IMR-90 (cell line): ENCODE data around the gene RNF141. TPM values are rescaled to one million over a fixed set of nuclear protein-coding genes. Genes with fewer than 3 reads are reported as not detected.

ENCODE experiments used
- ATAC-seq: fragments of 200-7000 bp; cut with Tn5 transposase; 2 replicates; pipeline ENCODE4 v1.9.1; 2020; ENCODE audit warnings: low read depth, mild to moderate bottlenecking, moderate library complexity
- BruUV-seq: library from RNA; stranded (reverse); fragments of 400-500 nt; replicated peaks from 2 replicates; lab custom pipeline; 2021; lab: Mats Ljungman, UMichigan
- CTCF ChIA-PET: fragments of 300-600 bp; formaldehyde crosslinking; extraction: SDS; loops from one replicate; lab custom pipeline; 2021; ENCODE audit warnings: antibody characterized with exemption; lab: Yijun Ruan, JAX
- POLR2A ChIA-PET: fragments of 300-600 bp; sonication (Branson Sonifier 250); formaldehyde crosslinking; loops from one replicate; lab custom pipeline; 2022; ENCODE audit warnings: antibody characterized with exemption; ENCODE audit not compliant: unreplicated experiment; lab: Charles Lee
- DNase-seq: peaks from one replicate; pipeline ENCODE4 v3.0.0; 2013
- H2AFZ ChIP-seq: replicated peaks from 2 replicates; pipeline ENCODE3; 2013; ENCODE audit warnings: low read length, mild to moderate bottlenecking; ENCODE audit not compliant: poor library complexity
- H2AK5ac ChIP-seq: 2 replicates; pipeline ENCODE4 v1.6.1; 2013; ENCODE audit warnings: low read depth, low read length, inconsistent platforms
- H2AK9ac ChIP-seq: replicated peaks from 2 replicates; pipeline ENCODE3; 2013; ENCODE audit warnings: mild to moderate bottlenecking, low read depth, low read length, moderate library complexity; ENCODE audit not compliant: poor library complexity
- H2BK120ac ChIP-seq: 2 replicates; pipeline ENCODE4 v1.6.1; 2013; ENCODE audit warnings: low read depth, low read length, inconsistent platforms
- H2BK15ac ChIP-seq: 3 replicates; pipeline ENCODE4 v1.6.1; 2013; ENCODE audit warnings: low read depth, low read length, inconsistent platforms
- H2BK20ac ChIP-seq: 2 replicates; pipeline ENCODE4 v1.6.1; 2013; ENCODE audit warnings: low read depth, mild to moderate bottlenecking, inconsistent platforms, low read length, moderate library complexity
- H2BK5ac ChIP-seq: 2 replicates; pipeline ENCODE4 v1.6.1; 2013; ENCODE audit warnings: mild to moderate bottlenecking, low read depth, low read length, inconsistent platforms; ENCODE audit not compliant: poor library complexity, severe bottlenecking
- H3K14ac ChIP-seq: replicated peaks from 2 replicates; pipeline ENCODE4 v1.6.1; 2013; ENCODE audit warnings: low read depth, low read length, inconsistent platforms
- H3K18ac ChIP-seq: 2 replicates; pipeline ENCODE4 v1.6.1; 2013; ENCODE audit warnings: low read depth, low read length, control low read depth
- H3K23ac ChIP-seq: 2 replicates; pipeline ENCODE4 v1.6.1; 2013; ENCODE audit warnings: low read depth, low read length, inconsistent platforms
- H3K27ac ChIP-seq: 2 replicates; pipeline ENCODE4 v1.5.1; 2013; ENCODE audit warnings: mild to moderate bottlenecking, control low read depth, low read length; ENCODE audit not compliant: insufficient read depth
- H3K27me3 ChIP-seq: 2 replicates; pipeline ENCODE4 v1.6.1; 2013; ENCODE audit warnings: low read length; ENCODE audit not compliant: control insufficient read depth, insufficient read depth
- H3K36me3 ChIP-seq: 2 replicates; pipeline ENCODE4 v1.6.1; 2013; ENCODE audit warnings: low read length, mixed read lengths; ENCODE audit not compliant: control insufficient read depth, insufficient read depth
- H3K4ac ChIP-seq: 2 replicates; pipeline ENCODE4 v1.6.1; 2013; ENCODE audit warnings: low read depth, low read length, inconsistent platforms
- H3K4me1 ChIP-seq: 2 replicates; pipeline ENCODE4 v1.6.1; 2013; ENCODE audit warnings: low read length, mixed read lengths; ENCODE audit not compliant: control insufficient read depth, insufficient read depth
- H3K4me2 ChIP-seq: 2 replicates; pipeline ENCODE4 v1.6.1; 2013; ENCODE audit warnings: low read depth, mild to moderate bottlenecking, control low read depth, low read length, moderate library complexity
- H3K4me3 ChIP-seq: 2 replicates; pipeline ENCODE4 v1.5.1; 2013; ENCODE audit warnings: low read depth, mild to moderate bottlenecking, control low read depth, low read length, moderate library complexity; ENCODE audit not compliant: insufficient read depth
- H3K56ac ChIP-seq: 2 replicates; pipeline ENCODE4 v1.6.1; 2013; ENCODE audit warnings: low read length, inconsistent platforms; ENCODE audit not compliant: insufficient read depth; ENCODE audit errors: extremely low read depth
- H3K79me1 ChIP-seq, 2 experiments: 2 replicates each; pipeline ENCODE4 v1.6.1; 2013; ENCODE audit warnings: low read length in 2 of 2, inconsistent platforms in 1 of 2, low read depth in 1 of 2
- H3K9ac ChIP-seq: 2 replicates; pipeline ENCODE4 v1.6.1; 2013; ENCODE audit warnings: low read depth, low read length, control low read depth
- H3K9me1 ChIP-seq: 2 replicates; pipeline ENCODE4 v1.6.1; 2013; ENCODE audit warnings: low read length, inconsistent platforms; ENCODE audit not compliant: insufficient read depth
- H3K9me3 ChIP-seq: 2 replicates; pipeline ENCODE4 v1.6.1; 2013; ENCODE audit warnings: low read length; ENCODE audit not compliant: control insufficient read depth, insufficient read depth
- H4K20me1 ChIP-seq: 2 replicates; pipeline ENCODE4 v1.6.1; 2013; ENCODE audit warnings: low read length, inconsistent platforms; ENCODE audit not compliant: insufficient read depth
- H4K5ac ChIP-seq: 2 replicates; pipeline ENCODE4 v1.6.1; 2013; ENCODE audit warnings: mild to moderate bottlenecking, low read depth, low read length, control low read depth
- H4K8ac ChIP-seq, 2 experiments: 2 replicates each; pipeline ENCODE4 v1.6.1; 2013; ENCODE audit warnings: low read depth in 2 of 2, low read length in 2 of 2, control low read depth in 1 of 2, inconsistent platforms in 1 of 2
- H4K91ac ChIP-seq: 2 replicates; pipeline ENCODE4 v1.6.1; 2013; ENCODE audit warnings: low read depth, low read length, inconsistent platforms; ENCODE audit not compliant: insufficient read depth
- BHLHE40 ChIP-seq: fragments of 150-350 bp; IDR thresholded peaks from 2 replicates; pipeline ENCODE4 v1.6.1; 2016; ENCODE audit warnings: mild to moderate bottlenecking, low read depth, low read length
- CEBPB ChIP-seq: IDR thresholded peaks from 2 replicates; pipeline ENCODE4 v1.6.1; 2012; ENCODE audit warnings: low read depth, low read length, improper control_type of control experiment
- FOS ChIP-seq: fragments of 150-350 bp; IDR thresholded peaks from 2 replicates; pipeline ENCODE4 v1.6.1; 2016; ENCODE audit warnings: low read depth, low read length
- MAFK ChIP-seq: IDR thresholded peaks from 2 replicates; pipeline ENCODE4 v1.6.1; 2012; ENCODE audit warnings: low read depth, low read length, improper control_type of control experiment
- MXI1 ChIP-seq: IDR thresholded peaks from 2 replicates; pipeline ENCODE4 v1.6.1; 2012; ENCODE audit warnings: low read depth, mild to moderate bottlenecking, low read length, moderate library complexity, borderline replicate concordance
- POLR2A ChIP-seq: IDR thresholded peaks from 2 replicates; pipeline ENCODE4 v1.6.1; 2012; ENCODE audit warnings: mild to moderate bottlenecking, low read depth, low read length
- RAD21 ChIP-seq: IDR thresholded peaks from 2 replicates; pipeline ENCODE4 v1.6.1; 2012; ENCODE audit warnings: low read length, improper control_type of control experiment
- SMC3 ChIP-seq: fragments of 150-350 bp; IDR thresholded peaks from 2 replicates; pipeline ENCODE4 v1.6.1; 2016; ENCODE audit warnings: low read depth, mild to moderate bottlenecking, antibody characterized with exemption, low read length, moderate library complexity
- WGBS, 2 experiments: methylation state at CpG; one replicate each; pipeline versions ENCODE4 v1.1.5 to v1.1.7; 2013; ENCODE audit warnings: missing lambda C conversion rate in 2 of 2; ENCODE audit not compliant: insufficient read length in 1 of 2; ENCODE audit errors: extremely low coverage in 2 of 2; 5-methylcytosine and 5-hydroxymethylcytosine counted together
- dilution Hi-C: fragments of 300-500 bp; cut with HindIII; formaldehyde crosslinking; loops from one replicate; pipeline ENCODE4 v1.14.3; 2018; ENCODE audit warnings: low sequenced_read_pairs; ENCODE audit not compliant: unreplicated experiment
- in situ Hi-C: fragments of 300-500 bp; cut with MboI; formaldehyde crosslinking; loops from 3 replicates; pipeline ENCODE4 v1.14.3; 2019; ENCODE audit warnings: low sequenced_read_pairs, inconsistent platforms, mixed read lengths
- intact Hi-C: fragments of 100-400 bp; cut with micrococcal nuclease; formaldehyde crosslinking; loops from 2 replicates; pipeline ENCODE4 v1.10.0; 2022
- polyA plus RNA-seq, 3 experiments: library from polyadenylated mRNA; depleted of rRNA; stranded (reverse); fragments of >200 nt; gene quantifications; 2 replicates each; pipeline ENCODE4 v1.2.3, GENCODE V29; 2012; ENCODE audit warnings: low replicate concordance in 1 of 3
- total RNA-seq: library from RNA; depleted of rRNA; stranded (reverse); fragments of >200 nt; gene quantifications from 2 replicates; pipeline ENCODE4 v1.2.3, GENCODE V29; 2012
- TF ChIP-seq, protein P1 (sequence below): conservative IDR thresholded peaks from 2 replicates; pipeline ENCODE4 v1.5.1; 2012; ENCODE audit warnings: mild to moderate bottlenecking, low read depth, low read length, improper control_type of control experiment
- TF ChIP-seq, protein P2 (sequence below): fragments of 150-350 bp; IDR thresholded peaks from 2 replicates; pipeline ENCODE4 v1.6.1; 2016; ENCODE audit warnings: low read depth, mild to moderate bottlenecking, low read length, moderate library complexity, borderline replicate concordance
- TF ChIP-seq, protein P3 (sequence below): fragments of 150-350 bp; IDR thresholded peaks from 2 replicates; pipeline ENCODE4 v1.6.1; 2017; ENCODE audit warnings: mild to moderate bottlenecking, antibody characterized with exemption, low read length, low read depth

The RNF141 gene
- total and polyA plus RNA-seq, 2 of the 4 experiments (the other 2 are of a cell fraction): 13.8 to 18.6 TPM

DNA sequence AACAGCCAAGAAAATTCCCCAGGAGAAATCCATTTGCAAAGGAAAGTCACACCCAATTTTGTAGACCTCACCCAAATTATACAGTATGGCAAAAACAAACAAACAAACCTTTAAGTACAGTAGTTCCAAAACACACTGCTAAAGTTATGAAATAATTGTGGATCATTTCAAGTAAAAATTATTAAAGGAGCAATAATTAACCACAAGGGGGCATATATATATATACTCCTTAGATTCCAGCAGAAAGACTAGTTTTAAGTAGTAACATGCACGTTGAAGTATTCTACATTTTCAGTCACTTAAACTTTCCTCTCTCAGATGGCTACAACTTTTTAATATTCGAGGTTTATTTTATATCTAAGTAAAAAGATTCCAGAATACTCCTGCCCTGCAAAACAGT, 26.8 kb downstream of the RNF141 start:
- peaks cover 0 to 14% of the 10 kb centered on the region in 2 experiments; a peak in 3 of 4 replicates for H3K79me1 ChIP-seq
- no peak overlapping the region for H2BK120ac ChIP-seq
- H2BK15ac ChIP-seq: no peak overlapping the region
- WGBS, 2 experiments: no CpG with 5 or more reads among the region's 2 CpGs
- H3K56ac ChIP-seq: no peak overlapping the region
- dilution Hi-C loops: loop anchor here (25.0 kb wide), 1 partner anchor 223 kb away; no protein-coding TSS in a partner anchor
- no peak overlapping the region for H3K27ac ChIP-seq
- H3K36me3 ChIP-seq: peaks cover 15% of the 10 kb centered on the region
- no peak overlapping the region for H3K18ac ChIP-seq
- no TSS peak for BruUV-seq
- no peaks in the 10 kb centered on the region for H3K9me3 ChIP-seq
- H3K9me1 ChIP-seq: 0 out of 2 replicates have a peak, but pooled peaks cover 7% of the 10 kb centered on the region
- TF ChIP-seq MXI1 (no peak), POLR2A (no peak), CEBPB (no peak), SMC3 (peak; percentile 52), BHLHE40 (no peak), MAFK (no peak), RAD21 (peak; percentile 48), FOS (no peak)
- TF ChIP-seq, protein P1, sequence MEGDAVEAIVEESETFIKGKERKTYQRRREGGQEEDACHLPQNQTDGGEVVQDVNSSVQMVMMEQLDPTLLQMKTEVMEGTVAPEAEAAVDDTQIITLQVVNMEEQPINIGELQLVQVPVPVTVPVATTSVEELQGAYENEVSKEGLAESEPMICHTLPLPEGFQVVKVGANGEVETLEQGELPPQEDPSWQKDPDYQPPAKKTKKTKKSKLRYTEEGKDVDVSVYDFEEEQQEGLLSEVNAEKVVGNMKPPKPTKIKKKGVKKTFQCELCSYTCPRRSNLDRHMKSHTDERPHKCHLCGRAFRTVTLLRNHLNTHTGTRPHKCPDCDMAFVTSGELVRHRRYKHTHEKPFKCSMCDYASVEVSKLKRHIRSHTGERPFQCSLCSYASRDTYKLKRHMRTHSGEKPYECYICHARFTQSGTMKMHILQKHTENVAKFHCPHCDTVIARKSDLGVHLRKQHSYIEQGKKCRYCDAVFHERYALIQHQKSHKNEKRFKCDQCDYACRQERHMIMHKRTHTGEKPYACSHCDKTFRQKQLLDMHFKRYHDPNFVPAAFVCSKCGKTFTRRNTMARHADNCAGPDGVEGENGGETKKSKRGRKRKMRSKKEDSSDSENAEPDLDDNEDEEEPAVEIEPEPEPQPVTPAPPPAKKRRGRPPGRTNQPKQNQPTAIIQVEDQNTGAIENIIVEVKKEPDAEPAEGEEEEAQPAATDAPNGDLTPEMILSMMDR: peak; percentile 46
- TF ChIP-seq, protein P2, sequence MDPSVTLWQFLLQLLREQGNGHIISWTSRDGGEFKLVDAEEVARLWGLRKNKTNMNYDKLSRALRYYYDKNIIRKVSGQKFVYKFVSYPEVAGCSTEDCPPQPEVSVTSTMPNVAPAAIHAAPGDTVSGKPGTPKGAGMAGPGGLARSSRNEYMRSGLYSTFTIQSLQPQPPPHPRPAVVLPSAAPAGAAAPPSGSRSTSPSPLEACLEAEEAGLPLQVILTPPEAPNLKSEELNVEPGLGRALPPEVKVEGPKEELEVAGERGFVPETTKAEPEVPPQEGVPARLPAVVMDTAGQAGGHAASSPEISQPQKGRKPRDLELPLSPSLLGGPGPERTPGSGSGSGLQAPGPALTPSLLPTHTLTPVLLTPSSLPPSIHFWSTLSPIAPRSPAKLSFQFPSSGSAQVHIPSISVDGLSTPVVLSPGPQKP: no peak
- TF ChIP-seq, protein P3, sequence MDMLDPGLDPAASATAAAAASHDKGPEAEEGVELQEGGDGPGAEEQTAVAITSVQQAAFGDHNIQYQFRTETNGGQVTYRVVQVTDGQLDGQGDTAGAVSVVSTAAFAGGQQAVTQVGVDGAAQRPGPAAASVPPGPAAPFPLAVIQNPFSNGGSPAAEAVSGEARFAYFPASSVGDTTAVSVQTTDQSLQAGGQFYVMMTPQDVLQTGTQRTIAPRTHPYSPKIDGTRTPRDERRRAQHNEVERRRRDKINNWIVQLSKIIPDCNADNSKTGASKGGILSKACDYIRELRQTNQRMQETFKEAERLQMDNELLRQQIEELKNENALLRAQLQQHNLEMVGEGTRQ: no peak
- H3K4me1 ChIP-seq: peaks cover 4% of the 10 kb centered on the region; the same call in 1 of the 2 replicates
- CTCF ChIA-PET: interaction anchor here (0.6 kb wide), 1 partner anchor 32 kb away, joined by 3 read pairs; no protein-coding TSS in a partner anchor
- no peak overlapping the region for H3K9ac ChIP-seq
- H2BK5ac ChIP-seq: peak overlapping the region; percentile 62
- no peak overlapping the region for H4K5ac ChIP-seq
- no peak overlapping the region for H2BK20ac ChIP-seq
- H4K20me1 ChIP-seq: no peaks in the 10 kb centered on the region
- H4K8ac ChIP-seq: no peak overlapping the region
- H3K27me3 ChIP-seq: no peaks in the 10 kb centered on the region
- in situ Hi-C loops: loop anchor here (5.0 kb wide), 1 partner anchor 223 kb away; no protein-coding TSS in a partner anchor
- no peak overlapping the region for H2AK9ac ChIP-seq
- H4K91ac ChIP-seq: no peak overlapping the region
- no peak overlapping the region for H3K4ac ChIP-seq
- no peak overlapping the region for H3K4me2 ChIP-seq
- intact Hi-C loops: loop anchor here (1.0 to 5.0 kb wide), 3 partner anchors 107 to 221 kb away; no protein-coding TSS in a partner anchor
- H2AFZ ChIP-seq: no peak overlapping the region
- H3K14ac ChIP-seq: no peak overlapping the region
- ATAC-seq (no peak), DNase-seq (peak; percentile 49)
- H3K23ac ChIP-seq: no peak overlapping the region
- POLR2A ChIA-PET: no interaction called here
- H2AK5ac ChIP-seq: no peak overlapping the region
- H3K4me3 ChIP-seq: no peak overlapping the region
